HepG2 (cell line): ENCODE results near the gene MYBL2. TPM values are rescaled to one million over a fixed set of nuclear protein-coding genes. Genes with fewer than 3 reads are reported as not detected.

Experiments used
- ARID2 ChIP-seq: sonication (generic); formaldehyde crosslinking; IDR thresholded peaks from 2 replicates; pipeline ENCODE4 v1.8.1; 2022; ENCODE audit warnings: mild to moderate bottlenecking, missing genetic modification reagents, borderline replicate concordance
- PHF5A ChIP-seq: IDR thresholded peaks from one replicate; pipeline ENCODE4 v1.6.1; 2018; ENCODE audit warnings: low read depth, missing genetic modification reagents; ENCODE audit not compliant: unreplicated experiment
- PRDM15 ChIP-seq: sonication (generic); formaldehyde crosslinking; IDR thresholded peaks from 2 replicates; pipeline ENCODE4 v1.4.0; 2020; ENCODE audit warnings: missing genetic modification reagents
- STAG1 ChIP-seq: sonication (generic); formaldehyde crosslinking; IDR thresholded peaks from 2 replicates; pipeline ENCODE4 v1.4.0; 2020; ENCODE audit warnings: missing genetic modification reagents
- U2AF2 ChIP-seq: fragments of 200-400 bp; formaldehyde crosslinking; IDR thresholded peaks from 2 replicates; pipeline ENCODE4 v1.6.1; 2017; ENCODE audit warnings: low read depth, mild to moderate bottlenecking, low read length
- ZNF263 ChIP-seq: sonication (generic); formaldehyde crosslinking; IDR thresholded peaks from 2 replicates; pipeline ENCODE4 v1.4.0; 2020; ENCODE audit warnings: missing genetic modification reagents
- ZNF512 ChIP-seq: sonication (generic); formaldehyde crosslinking; IDR thresholded peaks from 2 replicates; pipeline ENCODE4 v1.4.0; 2020; ENCODE audit warnings: mild to moderate bottlenecking, missing genetic modification reagents
- ZNF556 ChIP-seq: sonication (generic); formaldehyde crosslinking; IDR thresholded peaks from 2 replicates; pipeline ENCODE4 v1.4.0; 2020; ENCODE audit warnings: mild to moderate bottlenecking, missing genetic modification reagents, borderline replicate concordance
- ZNF672 ChIP-seq: sonication (generic); formaldehyde crosslinking; IDR thresholded peaks from 2 replicates; pipeline ENCODE4 v1.8.1; 2022; ENCODE audit warnings: missing genetic modification reagents
- polyA plus RNA-seq, 8 experiments: library from polyadenylated mRNA; depleted of rRNA in 3 of 8; stranded (reverse) in 7 of 8; unstranded in 1 of 8; fragments of >200 nt; fragmentation: Illumina TruSeq in 4 of 8; extraction: Trizol in 4 of 8; gene quantifications; 2 replicates each; pipeline versions ENCODE4 v1.2.1 to v1.2.3, GENCODE V29; 2011 to 2016; ENCODE audit warnings: low read depth in 4 of 8, missing spikeins in 1 of 8, mixed read lengths in 1 of 8; ENCODE audit not compliant: insufficient read depth in 1 of 8
- total RNA-seq, 5 experiments: library from RNA; depleted of rRNA; stranded (reverse); fragments of >200 nt; fragmentation: Illumina TruSeq; extraction: Trizol; gene quantifications; 2 replicates each; pipeline ENCODE4 v1.2.3, GENCODE V29; 2016; ENCODE audit warnings: low read depth in 1 of 5

Gene MYBL2
- total and polyA plus RNA-seq, 2 of the 13 experiments (the other 11 are each of a cell fraction or from before 2014, with no cell fraction given), result 11.9 to 66.2 TPM

- TF ChIP-seq PHF5A (CRISPR knock-in tag), result no peak
- no peak for TF ChIP-seq ZNF556 (CRISPR knock-in tag)
- no peak for TF ChIP-seq U2AF2
- no peak for TF ChIP-seq PRDM15 (CRISPR knock-in tag)
- peak; percentile 92 for TF ChIP-seq ZNF263 (CRISPR knock-in tag)
- no peak for TF ChIP-seq STAG1 (CRISPR knock-in tag)
- no peak for TF ChIP-seq ZNF672 (CRISPR knock-in tag)
- TF ChIP-seq ZNF512 (CRISPR knock-in tag), result no peak
- 0 out of 2 replicates have a peak, but pooled peaks have one; percentile 10 for TF ChIP-seq ARID2 (CRISPR knock-in tag)
These were observed 54.1 kb downstream of the MYBL2 start (continued) for GRCh38 chr20:43721097-43721428.
